NK-92 treated with Interleukin-12 subunit alpha and Interleukin-12 subunit beta, amount 100 ng/mL, for 24 hours (cell line): ENCODE results near the gene FOXP2.

Experiments used
- DNase-seq: peaks from one replicate; lab custom pipeline; 2025; lab: John Stamatoyannopoulos, UW

The FOXP2 gene

GRCh38 chr7:114657279-114657678 lies 242.7 kb downstream of the FOXP2 start:
- DNase-seq: no peak

DNA sequence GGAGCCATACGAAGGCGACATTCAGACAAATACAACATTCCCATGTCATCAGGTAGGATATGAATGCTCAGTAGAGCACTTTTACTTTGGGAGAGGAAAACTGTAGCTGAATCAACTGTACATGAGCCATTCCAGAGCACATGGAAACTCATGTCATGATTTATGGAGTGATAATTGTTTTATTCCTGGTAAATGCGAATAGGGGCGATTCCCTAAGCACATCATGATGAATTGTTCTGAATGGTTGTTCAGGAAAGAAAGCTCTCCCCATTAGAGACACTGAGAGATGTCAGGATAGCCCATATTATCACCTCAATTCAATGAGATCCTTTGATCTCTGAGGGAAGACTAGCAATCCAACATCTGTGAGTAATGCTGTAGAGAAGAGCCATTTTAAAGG lies 243.6 kb downstream of the FOXP2 start:
- DNase-seq: no peak

DNA sequence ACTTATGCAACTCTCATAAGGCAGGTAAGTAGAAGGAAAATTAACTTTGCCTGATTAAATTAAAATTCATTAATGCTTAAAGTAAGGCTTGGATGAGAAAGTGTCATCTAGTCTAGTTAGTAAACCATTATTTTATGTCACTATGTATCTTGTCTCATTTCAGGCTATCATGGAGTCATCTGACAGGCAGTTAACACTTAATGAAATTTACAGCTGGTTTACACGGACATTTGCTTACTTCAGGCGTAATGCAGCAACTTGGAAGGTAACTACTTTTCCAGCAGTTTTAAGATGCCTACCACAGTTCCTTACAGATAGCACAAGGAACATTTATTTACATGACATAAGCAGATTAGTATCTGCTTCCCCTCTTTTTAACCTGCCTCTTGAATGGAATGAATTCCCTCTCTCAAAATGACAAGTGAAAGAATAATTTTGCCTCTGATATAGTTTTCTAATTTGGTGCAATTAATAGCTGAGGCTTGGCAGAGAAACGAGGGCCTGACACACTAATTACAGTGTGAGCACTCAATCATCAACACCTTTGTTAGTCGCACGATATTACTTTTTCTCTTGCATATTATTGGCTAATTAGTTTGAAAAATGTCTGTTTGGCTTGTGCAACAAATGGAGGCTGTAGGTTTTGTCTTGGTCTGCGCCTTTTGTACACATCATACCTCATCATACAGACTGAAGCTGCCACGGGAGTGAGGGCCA lies 245.0 kb downstream of the FOXP2 start:
- DNase-seq: no peak

- no peak for DNase-seq
Observed at GRCh38 chr7:114660126-114660486, 245.5 kb downstream of the FOXP2 start.

- no peak for DNase-seq
Observed at GRCh38 chr7:114660753-114661152, 246.1 kb downstream of the FOXP2 start.

DNA sequence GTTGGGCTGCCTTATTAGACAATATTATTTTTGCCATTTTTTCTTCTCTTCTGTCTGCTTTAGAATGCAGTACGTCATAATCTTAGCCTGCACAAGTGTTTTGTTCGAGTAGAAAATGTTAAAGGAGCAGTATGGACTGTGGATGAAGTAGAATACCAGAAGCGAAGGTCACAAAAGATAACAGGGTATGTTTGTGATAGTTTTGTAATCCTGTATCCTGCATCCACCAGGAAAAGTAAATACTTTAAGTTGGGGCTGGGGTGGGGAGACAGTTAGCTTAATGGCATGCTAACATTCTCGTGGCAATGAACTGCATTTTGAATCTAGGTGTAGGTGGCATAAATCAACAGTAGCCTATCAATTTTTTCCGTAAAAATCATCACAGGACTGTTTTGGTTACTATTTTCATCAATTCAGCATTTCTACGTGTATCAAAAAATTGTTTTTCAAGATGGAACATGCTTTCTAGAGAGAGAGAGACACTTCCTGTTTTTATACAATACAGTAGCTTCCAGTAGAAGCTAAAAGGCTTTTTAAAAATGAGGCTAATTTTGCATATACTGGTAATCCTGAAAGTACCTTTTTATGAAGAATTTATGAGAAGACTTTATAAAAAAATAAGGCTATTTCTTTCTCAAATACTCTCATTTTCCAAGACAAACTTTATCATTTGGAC lies 247.5 kb downstream of the FOXP2 start:
- DNase-seq: no peak

- DNase-seq: no peak
Observed at GRCh38 chr7:114663502-114663901, 248.9 kb downstream of the FOXP2 start.

DNA sequence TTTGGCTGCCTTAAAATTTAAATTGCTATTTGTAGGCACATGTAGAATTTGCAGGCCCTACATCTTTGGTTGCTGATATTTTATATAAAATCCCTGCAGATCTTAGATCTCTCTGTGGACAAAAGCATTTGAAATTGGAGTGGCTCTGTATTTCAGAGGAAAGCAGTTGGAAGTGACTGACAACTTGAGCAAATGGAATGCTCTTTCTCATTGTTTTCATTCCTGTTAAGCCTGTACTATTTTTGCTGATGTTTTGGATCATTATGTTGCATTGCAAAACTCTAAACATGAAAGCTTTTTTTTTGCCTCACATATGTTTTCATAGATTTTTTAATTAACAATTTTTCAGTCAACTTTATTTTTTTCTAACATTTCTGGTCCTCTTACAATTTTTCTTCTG lies 256.1 kb downstream of the FOXP2 start:
- DNase-seq: no peak

- DNase-seq: no peak
Observed at GRCh38 chr7:114671563-114672123, 257.0 kb downstream of the FOXP2 start.

DNA sequence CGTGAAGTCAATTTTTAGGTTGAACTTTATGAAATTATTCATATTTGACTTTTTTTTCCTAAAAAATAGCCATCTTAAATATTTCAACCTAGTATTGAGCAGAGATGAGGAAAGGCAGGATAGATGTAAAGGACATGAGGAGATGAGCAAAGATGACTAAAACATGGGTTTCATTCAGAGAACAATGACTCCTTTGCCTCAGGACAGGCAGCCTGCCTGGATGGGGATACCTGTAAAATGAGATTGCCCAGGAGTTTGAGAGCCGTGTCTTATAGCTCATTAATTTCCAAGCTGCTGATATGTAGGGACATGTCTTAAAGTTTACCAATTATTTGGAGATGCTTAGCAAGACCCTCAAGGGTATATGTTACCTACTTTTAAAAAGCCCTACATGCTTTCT lies 263.5 kb downstream of the FOXP2 start:
- no peak for DNase-seq

DNA sequence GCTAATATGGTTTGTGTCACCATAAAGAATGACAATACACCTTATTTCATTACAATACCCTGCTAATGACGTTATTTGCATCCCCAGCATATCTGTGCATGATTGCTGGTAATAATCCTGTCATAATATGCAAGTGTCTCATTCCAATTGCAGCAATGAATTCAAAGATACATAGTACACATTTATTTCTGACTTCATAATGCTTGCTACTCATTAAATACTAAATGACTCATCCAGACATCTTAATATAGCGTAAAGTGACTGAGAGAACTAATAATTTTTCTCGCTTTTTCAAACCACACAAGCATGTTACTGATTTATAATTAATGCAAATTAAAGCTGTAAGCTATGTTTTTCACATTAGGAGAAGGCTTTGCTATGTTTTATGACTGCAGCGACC lies 272.6 kb downstream of the FOXP2 start:
- no peak for DNase-seq

DNA sequence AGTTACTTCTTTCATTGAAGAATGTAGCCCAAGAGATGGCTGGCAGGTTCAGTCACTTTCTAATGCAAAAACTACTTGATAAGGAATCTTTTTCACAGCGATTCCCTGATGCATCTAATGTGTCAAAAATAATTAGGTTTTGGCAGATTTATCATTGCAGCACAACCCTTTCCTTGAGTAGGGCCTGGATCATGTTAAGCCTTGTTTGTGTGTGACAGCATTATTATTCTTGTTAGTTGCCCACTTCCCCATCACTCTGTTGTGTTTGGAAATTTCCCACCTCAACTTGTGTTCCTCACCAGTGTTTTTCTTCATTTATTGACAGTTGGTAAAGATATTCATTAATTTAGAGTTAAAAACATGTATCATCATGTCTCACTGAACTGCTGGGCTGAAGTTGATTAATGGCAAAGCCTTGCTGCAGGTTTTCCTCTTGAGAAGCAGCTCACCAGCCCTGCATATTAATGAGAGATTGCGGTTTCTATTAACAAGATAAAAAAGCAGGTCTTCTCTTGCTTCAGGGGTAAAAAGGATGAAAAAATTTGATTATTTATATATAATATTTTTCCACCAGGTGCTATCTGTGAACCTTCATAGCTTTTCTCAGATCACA lies 273.9 kb downstream of the FOXP2 start:
- no peak for DNase-seq

- DNase-seq: no peak
Observed at GRCh38 chr7:114689406-114689805, 274.8 kb downstream of the FOXP2 start.

GRCh38 chr7:114691605-114692004 lies 277.0 kb downstream of the FOXP2 start:
- no peak for DNase-seq

- no peak for DNase-seq
Observed at GRCh38 chr7:114695182-114695581, 280.6 kb downstream of the FOXP2 start.

DNA sequence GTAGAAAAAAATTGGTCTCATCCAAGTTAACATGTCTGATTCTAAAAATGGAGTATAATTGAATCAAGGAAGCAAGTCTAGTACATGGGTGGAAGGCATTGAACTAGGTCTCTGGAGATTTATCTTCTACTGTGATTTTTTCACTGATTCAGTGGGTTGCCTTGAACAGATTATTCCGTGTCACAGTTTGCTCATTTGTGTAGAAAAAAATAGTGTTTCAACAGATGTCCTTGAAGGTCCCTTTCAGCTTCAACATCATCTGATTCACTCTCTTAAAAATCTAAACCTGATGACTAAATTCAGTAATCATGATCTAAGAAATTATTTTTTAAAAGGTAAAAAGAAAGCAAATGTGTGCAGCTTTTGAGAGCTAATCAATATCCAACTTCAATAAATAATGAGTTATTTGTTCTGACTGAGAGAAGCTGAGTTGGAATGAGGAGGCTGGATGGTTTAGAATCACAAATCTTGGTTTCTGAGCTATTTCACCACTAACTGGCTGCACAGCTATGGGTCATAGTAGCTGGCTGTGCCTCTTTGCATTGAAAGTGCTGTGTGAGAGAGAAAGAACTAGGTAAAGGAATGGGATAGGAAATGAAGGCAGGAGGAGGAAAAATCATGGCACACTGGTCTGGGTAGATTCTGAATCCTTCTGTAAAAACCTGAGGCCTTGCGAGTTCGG lies 285.8 kb downstream of the FOXP2 start:
- DNase-seq: no peak

GRCh38 chr7:114703677-114704076 lies 289.1 kb downstream of the FOXP2 start:
- no peak for DNase-seq

DNA sequence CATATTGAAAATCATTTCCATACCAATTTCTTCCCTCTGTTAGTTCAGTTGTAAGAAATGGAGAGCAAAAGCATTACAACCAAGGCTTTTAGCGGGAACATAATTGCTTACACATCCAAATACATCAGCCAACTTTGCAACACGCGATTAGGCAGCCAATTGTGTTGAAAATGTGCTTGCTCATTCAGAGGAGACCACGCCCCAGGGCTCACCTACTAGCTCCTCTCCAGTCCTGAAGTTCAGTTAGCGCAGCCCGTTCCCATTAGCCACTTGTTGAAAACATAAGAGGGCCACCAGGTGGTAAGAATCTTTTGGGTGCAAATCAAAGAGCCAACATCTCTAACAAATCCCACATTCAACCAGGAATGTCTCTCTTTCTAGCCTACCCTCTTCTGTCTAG lies 294.0 kb downstream of the FOXP2 start:
- no peak for DNase-seq

DNA sequence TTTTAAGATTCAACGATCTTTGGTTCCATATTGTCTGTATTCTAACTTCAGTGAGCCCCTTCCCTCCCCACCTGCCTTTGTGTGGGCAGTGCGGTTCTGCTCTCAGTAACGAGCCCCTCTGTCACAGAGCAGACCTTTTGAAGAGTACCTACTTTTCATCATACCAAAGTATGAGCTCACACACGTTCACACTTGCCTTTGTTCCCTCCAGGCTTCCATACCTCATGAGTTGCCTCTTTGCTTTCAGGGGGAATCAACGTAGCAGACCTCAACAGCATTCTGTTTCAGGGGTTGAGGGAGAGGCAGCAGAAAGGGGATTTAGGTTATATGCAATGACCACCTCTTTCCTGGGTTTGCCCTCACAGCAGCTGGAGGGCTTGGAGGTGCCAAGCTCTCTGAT lies 295.9 kb downstream of the FOXP2 start:
- DNase-seq: no peak

- no peak for DNase-seq
Observed at GRCh38 chr7:114711241-114711640, 296.6 kb downstream of the FOXP2 start.

GRCh38 chr7:114715907-114716306 lies 301.3 kb downstream of the FOXP2 start:
- no peak for DNase-seq

- DNase-seq: no peak
Observed at GRCh38 chr7:114718861-114719260, 304.2 kb downstream of the FOXP2 start.

DNA sequence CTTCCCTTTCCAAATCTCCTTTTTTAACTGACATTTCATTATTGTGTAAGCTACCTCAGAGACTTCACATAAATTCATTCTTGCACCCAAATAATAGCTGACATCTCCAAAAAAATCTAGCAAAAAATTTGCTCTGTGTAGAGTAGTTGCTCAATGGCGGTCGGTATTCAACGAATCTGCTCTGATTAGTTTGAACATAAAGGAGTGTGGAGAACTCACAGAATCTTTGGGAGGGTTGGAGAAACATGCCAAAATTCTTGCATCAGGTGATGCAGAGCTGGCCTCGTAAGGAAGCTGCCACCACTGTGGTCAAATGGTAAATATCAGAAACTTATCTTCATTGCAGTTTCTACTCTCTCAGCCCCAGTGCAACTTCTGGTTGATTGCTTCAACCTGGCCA lies 306.1 kb downstream of the FOXP2 start:
- no peak for DNase-seq
